Neural progenitor cell (in vitro differentiated cells): ENCODE measurements around the gene ABCA1. TPM values are rescaled to one million over a fixed set of nuclear protein-coding genes. Genes with fewer than 3 reads are reported as not detected.
A peak's percentile ranks its signal among the peaks of the same experiment; 100 is the strongest.
"Not testable (repeated sequence)": the region's sequence is repeated elsewhere in the genome, so short reads cannot be mapped to it uniquely, and the experiment has no call there.

ENCODE experiments used
- DNase-seq: peaks from one replicate; pipeline ENCODE4 v3.0.0-alpha.2; 2016; ENCODE audit warnings: low spot score
- H2AFZ ChIP-seq: fragments of 200-600 bp; sonication (generic); replicated peaks from 2 replicates; pipeline ENCODE4 v1.6.1; 2016; ENCODE audit warnings: antibody characterized with exemption
- H3F3A ChIP-seq: fragments of 200-600 bp; sonication (generic); 2 replicates; pipeline ENCODE4 v1.6.1; 2016; ENCODE audit warnings: antibody characterized with exemption, low read depth
- H3K27ac ChIP-seq: fragments of 200-600 bp; sonication (generic); 2 replicates; pipeline ENCODE4 v1.5.1; 2016; ENCODE audit warnings: mild to moderate bottlenecking
- H3K27me3 ChIP-seq: fragments of 200-600 bp; sonication (generic); 2 replicates; pipeline ENCODE4 v1.6.1; 2016; ENCODE audit warnings: mild to moderate bottlenecking, moderate library complexity
- H3K36me3 ChIP-seq: fragments of 200-600 bp; sonication (generic); 2 replicates; pipeline ENCODE4 v1.5.1; 2016
- H3K4me1 ChIP-seq: fragments of 200-600 bp; sonication (generic); 2 replicates; pipeline ENCODE4 v1.6.1; 2016; ENCODE audit warnings: mixed run types
- H3K4me2 ChIP-seq: fragments of 200-600 bp; sonication (generic); 2 replicates; pipeline ENCODE4 v1.6.1; 2016
- H3K4me3 ChIP-seq: fragments of 200-600 bp; sonication (generic); 2 replicates; pipeline ENCODE4 v1.5.1; 2016
- H3K79me2 ChIP-seq: fragments of 200-600 bp; sonication (generic); 2 replicates; pipeline ENCODE4 v1.6.1; 2016; ENCODE audit warnings: low read depth
- H3K9ac ChIP-seq: fragments of 200-600 bp; sonication (generic); 2 replicates; pipeline ENCODE4 v1.6.1; 2016
- H3K9me3 ChIP-seq: fragments of 200-600 bp; sonication (generic); 2 replicates; pipeline ENCODE4 v1.5.1; 2016; ENCODE audit warnings: low read depth
- H4K20me1 ChIP-seq: fragments of 200-600 bp; sonication (generic); 2 replicates; pipeline ENCODE4 v1.6.1; 2016; ENCODE audit warnings: low read depth
- H3K27ac Mint-ChIP-seq: 3 replicates; pipeline ENCODE4 v1.8.0; 2021; ENCODE audit warnings: mixed read lengths
- H3K27me3 Mint-ChIP-seq: 2 replicates; pipeline ENCODE4 v1.8.0; 2022; ENCODE audit warnings: low read depth, mild to moderate bottlenecking, inconsistent platforms, moderate library complexity, mixed read lengths; ENCODE audit not compliant: insufficient read depth
- H3K36me3 Mint-ChIP-seq: 3 replicates; pipeline ENCODE4 v1.8.0; 2021; ENCODE audit warnings: mixed read lengths
- H3K4me1 Mint-ChIP-seq: 3 replicates; pipeline ENCODE4 v1.8.0; 2021; ENCODE audit warnings: mixed read lengths
- H3K4me3 Mint-ChIP-seq: 3 replicates; pipeline ENCODE4 v1.8.0; 2021; ENCODE audit warnings: mild to moderate bottlenecking, moderate library complexity, mixed read lengths
- H3K9me3 Mint-ChIP-seq: 3 replicates; pipeline ENCODE4 v1.8.0; 2020; ENCODE audit warnings: mixed read lengths
- CTCF ChIP-seq: fragments of 200-600 bp; sonication (generic); IDR thresholded peaks from 2 replicates; pipeline ENCODE4 v1.5.1; 2017; ENCODE audit warnings: antibody characterized with exemption, mild to moderate bottlenecking
- EZH2 ChIP-seq: fragments of 200-600 bp; sonication (generic); IDR thresholded peaks from 2 replicates; pipeline ENCODE4 v1.6.1; 2017; ENCODE audit warnings: antibody characterized with exemption, mild to moderate bottlenecking, moderate library complexity
- EZH2phosphoT487 ChIP-seq: fragments of 200-600 bp; sonication (generic); IDR thresholded peaks from 2 replicates; pipeline ENCODE4 v1.6.1; 2017; ENCODE audit warnings: antibody characterized with exemption
- total RNA-seq: library from RNA; depleted of rRNA; stranded (reverse); fragments of >200 nt; gene quantifications from 2 replicates; pipeline ENCODE4 v1.2.3, GENCODE V29; 2015; ENCODE audit warnings: low replicate concordance

ABCA1 gene
- total RNA-seq, 1 donor from 2014 or later = 32.4 TPM

- no peak overlapping the region for H3K9ac ChIP-seq
- H3K27ac ChIP-seq = no peak overlapping the region
- H2AFZ ChIP-seq = no peak overlapping the region
- Mint-ChIP-seq H3K36me3 (no peaks in the 10 kb centered on the region), H3K4me3 (no peak overlapping the region), H3K27ac (no peak overlapping the region), H3K27me3 (no peaks in the 10 kb centered on the region), H3K4me1 (peaks cover 11% of the 10 kb centered on the region), H3K9me3 (no peaks in the 10 kb centered on the region)
- H3K27me3 ChIP-seq = no peaks in the 10 kb centered on the region
- no peaks in the 10 kb centered on the region for H4K20me1 ChIP-seq
- no peaks in the 10 kb centered on the region for H3K36me3 ChIP-seq
- H3K4me1 ChIP-seq = peaks cover 5% of the 10 kb centered on the region
- no peak for DNase-seq
- no peaks in the 10 kb centered on the region for H3F3A ChIP-seq
- TF ChIP-seq EZH2 = no peak
- H3K79me2 ChIP-seq = no peaks in the 10 kb centered on the region
- no peak overlapping the region for H3K4me2 ChIP-seq
- H3K9me3 ChIP-seq = no peaks in the 10 kb centered on the region
- no peak overlapping the region for H3K4me3 ChIP-seq
Measured at GRCh38 chr9:104958751-104959150, 30.8 kb upstream of the ABCA1 start.

- not testable (repeated sequence) for DNase-seq, H2AFZ ChIP-seq, H3K4me3 Mint-ChIP-seq, H3K27me3 ChIP-seq, H3K9ac ChIP-seq, H3K9me3 ChIP-seq, H4K20me1 ChIP-seq, H3K36me3 Mint-ChIP-seq, H3K4me1 ChIP-seq, H3K9me3 Mint-ChIP-seq, H3K27ac ChIP-seq, H3K79me2 ChIP-seq, H3K27ac Mint-ChIP-seq, H3K27me3 Mint-ChIP-seq, H3F3A ChIP-seq, H3K36me3 ChIP-seq, H3K4me2 ChIP-seq, H3K4me3 ChIP-seq
- H3K4me1 Mint-ChIP-seq = peaks cover 11% of the 10 kb centered on the region
Measured at GRCh38 chr9:104958006-104958405, 30.1 kb upstream of the ABCA1 start.

- TF ChIP-seq EZH2phosphoT487 = no peak
- no peak for TF ChIP-seq EZH2
- TF ChIP-seq CTCF = no peak
- no peaks in the 10 kb centered on the region for H3K9me3 ChIP-seq
Measured at GRCh38 chr9:104951487-104951886, 23.5 kb upstream of the ABCA1 start.

GRCh38 chr9:104950838-104951237 lies 22.9 kb upstream of the ABCA1 start:
- H3K27me3 Mint-ChIP-seq = no peaks in the 10 kb centered on the region
- no peaks in the 10 kb centered on the region for H4K20me1 ChIP-seq
- no peaks in the 10 kb centered on the region for H3F3A ChIP-seq
- no peaks in the 10 kb centered on the region for H3K36me3 ChIP-seq
- no peak overlapping the region for H3K27ac Mint-ChIP-seq
- no peak overlapping the region for H3K4me3 ChIP-seq
- DNase-seq = no peak
- H3K9me3 Mint-ChIP-seq = no peaks in the 10 kb centered on the region
- no peaks in the 10 kb centered on the region for H3K9me3 ChIP-seq
- H3K4me1 Mint-ChIP-seq = peaks cover 3% of the 10 kb centered on the region
- no peak overlapping the region for H2AFZ ChIP-seq
- no peak overlapping the region for H3K27ac ChIP-seq
- no peak overlapping the region for H3K4me3 Mint-ChIP-seq
- no peak overlapping the region for H3K9ac ChIP-seq
- H3K27me3 ChIP-seq = no peaks in the 10 kb centered on the region
- H3K4me2 ChIP-seq = no peak overlapping the region
- TF ChIP-seq CTCF (no peak), EZH2 (no peak), EZH2phosphoT487 (no peak)
- H3K36me3 Mint-ChIP-seq = no peaks in the 10 kb centered on the region
- H3K4me1 ChIP-seq = no peaks in the 10 kb centered on the region
- no peaks in the 10 kb centered on the region for H3K79me2 ChIP-seq

More at GRCh38 chr9:104951487-104951886, 23.5 kb upstream of the ABCA1 start:
- Mint-ChIP-seq H3K4me3 (no peak overlapping the region), H3K36me3 (no peaks in the 10 kb centered on the region), H3K27me3 (no peaks in the 10 kb centered on the region), H3K4me1 (peaks cover 3% of the 10 kb centered on the region), H3K9me3 (no peaks in the 10 kb centered on the region), H3K27ac (peak overlapping the region; percentile 46)
- Histone ChIP-seq H3K4me3 (no peak overlapping the region), H3K4me2 (no peak overlapping the region), H3K27ac (no peak overlapping the region), H2AFZ (no peak overlapping the region), H3K4me1 (no peaks in the 10 kb centered on the region), H4K20me1 (no peaks in the 10 kb centered on the region), H3K79me2 (no peaks in the 10 kb centered on the region), H3K27me3 (no peaks in the 10 kb centered on the region), H3K9ac (no peak overlapping the region), H3K36me3 (no peaks in the 10 kb centered on the region), H3F3A (no peaks in the 10 kb centered on the region)
- no peak for DNase-seq
